IMR-90 (cell line): ENCODE results near the gene MNT. TPM values are rescaled to one million over a fixed set of nuclear protein-coding genes. Genes with fewer than 3 reads are reported as not detected.

Experiments
- ATAC-seq: fragments of 200-7000 bp; cut with Tn5 transposase; 2 replicates; pipeline ENCODE4 v1.9.1; 2020; ENCODE audit warnings: low read depth, mild to moderate bottlenecking, moderate library complexity
- BruUV-seq: library from RNA; stranded (reverse); fragments of 400-500 nt; replicated peaks from 2 replicates; lab custom pipeline; 2021; lab: Mats Ljungman, UMichigan
- CTCF ChIA-PET: fragments of 300-600 bp; formaldehyde crosslinking; extraction: SDS; loops from one replicate; lab custom pipeline; 2021; ENCODE audit warnings: antibody characterized with exemption; lab: Yijun Ruan, JAX
- POLR2A ChIA-PET: fragments of 300-600 bp; sonication (Branson Sonifier 250); formaldehyde crosslinking; loops from one replicate; lab custom pipeline; 2022; ENCODE audit warnings: antibody characterized with exemption; ENCODE audit not compliant: unreplicated experiment; lab: Charles Lee
- DNase-seq: peaks from one replicate; pipeline ENCODE4 v3.0.0; 2013
- H2AFZ ChIP-seq: replicated peaks from 2 replicates; pipeline ENCODE3; 2013; ENCODE audit warnings: low read length, mild to moderate bottlenecking; ENCODE audit not compliant: poor library complexity
- H2AK5ac ChIP-seq: 2 replicates; pipeline ENCODE4 v1.6.1; 2013; ENCODE audit warnings: low read depth, low read length, inconsistent platforms
- H2AK9ac ChIP-seq: replicated peaks from 2 replicates; pipeline ENCODE3; 2013; ENCODE audit warnings: mild to moderate bottlenecking, low read depth, low read length, moderate library complexity; ENCODE audit not compliant: poor library complexity
- H2BK120ac ChIP-seq: 2 replicates; pipeline ENCODE4 v1.6.1; 2013; ENCODE audit warnings: low read depth, low read length, inconsistent platforms
- H2BK15ac ChIP-seq: 3 replicates; pipeline ENCODE4 v1.6.1; 2013; ENCODE audit warnings: low read depth, low read length, inconsistent platforms
- H2BK20ac ChIP-seq: 2 replicates; pipeline ENCODE4 v1.6.1; 2013; ENCODE audit warnings: low read depth, mild to moderate bottlenecking, inconsistent platforms, low read length, moderate library complexity
- H2BK5ac ChIP-seq: 2 replicates; pipeline ENCODE4 v1.6.1; 2013; ENCODE audit warnings: mild to moderate bottlenecking, low read depth, low read length, inconsistent platforms; ENCODE audit not compliant: poor library complexity, severe bottlenecking
- H3K14ac ChIP-seq: replicated peaks from 2 replicates; pipeline ENCODE4 v1.6.1; 2013; ENCODE audit warnings: low read depth, low read length, inconsistent platforms
- H3K18ac ChIP-seq: 2 replicates; pipeline ENCODE4 v1.6.1; 2013; ENCODE audit warnings: low read depth, low read length, control low read depth
- H3K23ac ChIP-seq: 2 replicates; pipeline ENCODE4 v1.6.1; 2013; ENCODE audit warnings: low read depth, low read length, inconsistent platforms
- H3K27ac ChIP-seq: 2 replicates; pipeline ENCODE4 v1.5.1; 2013; ENCODE audit warnings: mild to moderate bottlenecking, control low read depth, low read length; ENCODE audit not compliant: insufficient read depth
- H3K27me3 ChIP-seq: 2 replicates; pipeline ENCODE4 v1.6.1; 2013; ENCODE audit warnings: low read length; ENCODE audit not compliant: control insufficient read depth, insufficient read depth
- H3K36me3 ChIP-seq: 2 replicates; pipeline ENCODE4 v1.6.1; 2013; ENCODE audit warnings: low read length, mixed read lengths; ENCODE audit not compliant: control insufficient read depth, insufficient read depth
- H3K4ac ChIP-seq: 2 replicates; pipeline ENCODE4 v1.6.1; 2013; ENCODE audit warnings: low read depth, low read length, inconsistent platforms
- H3K4me1 ChIP-seq: 2 replicates; pipeline ENCODE4 v1.6.1; 2013; ENCODE audit warnings: low read length, mixed read lengths; ENCODE audit not compliant: control insufficient read depth, insufficient read depth
- H3K4me2 ChIP-seq: 2 replicates; pipeline ENCODE4 v1.6.1; 2013; ENCODE audit warnings: low read depth, mild to moderate bottlenecking, control low read depth, low read length, moderate library complexity
- H3K4me3 ChIP-seq: 2 replicates; pipeline ENCODE4 v1.5.1; 2013; ENCODE audit warnings: low read depth, mild to moderate bottlenecking, control low read depth, low read length, moderate library complexity; ENCODE audit not compliant: insufficient read depth
- H3K56ac ChIP-seq: 2 replicates; pipeline ENCODE4 v1.6.1; 2013; ENCODE audit warnings: low read length, inconsistent platforms; ENCODE audit not compliant: insufficient read depth; ENCODE audit errors: extremely low read depth
- H3K79me1 ChIP-seq, 2 experiments: 2 replicates each; pipeline ENCODE4 v1.6.1; 2013; ENCODE audit warnings: low read length in 2 of 2, inconsistent platforms in 1 of 2, low read depth in 1 of 2
- H3K9ac ChIP-seq: 2 replicates; pipeline ENCODE4 v1.6.1; 2013; ENCODE audit warnings: low read depth, low read length, control low read depth
- H3K9me1 ChIP-seq: 2 replicates; pipeline ENCODE4 v1.6.1; 2013; ENCODE audit warnings: low read length, inconsistent platforms; ENCODE audit not compliant: insufficient read depth
- H3K9me3 ChIP-seq: 2 replicates; pipeline ENCODE4 v1.6.1; 2013; ENCODE audit warnings: low read length; ENCODE audit not compliant: control insufficient read depth, insufficient read depth
- H4K20me1 ChIP-seq: 2 replicates; pipeline ENCODE4 v1.6.1; 2013; ENCODE audit warnings: low read length, inconsistent platforms; ENCODE audit not compliant: insufficient read depth
- H4K5ac ChIP-seq: 2 replicates; pipeline ENCODE4 v1.6.1; 2013; ENCODE audit warnings: mild to moderate bottlenecking, low read depth, low read length, control low read depth
- H4K8ac ChIP-seq, 2 experiments: 2 replicates each; pipeline ENCODE4 v1.6.1; 2013; ENCODE audit warnings: low read depth in 2 of 2, low read length in 2 of 2, control low read depth in 1 of 2, inconsistent platforms in 1 of 2
- H4K91ac ChIP-seq: 2 replicates; pipeline ENCODE4 v1.6.1; 2013; ENCODE audit warnings: low read depth, low read length, inconsistent platforms; ENCODE audit not compliant: insufficient read depth
- BHLHE40 ChIP-seq: fragments of 150-350 bp; IDR thresholded peaks from 2 replicates; pipeline ENCODE4 v1.6.1; 2016; ENCODE audit warnings: mild to moderate bottlenecking, low read depth, low read length
- CEBPB ChIP-seq: IDR thresholded peaks from 2 replicates; pipeline ENCODE4 v1.6.1; 2012; ENCODE audit warnings: low read depth, low read length, improper control_type of control experiment
- CHD1 ChIP-seq: IDR thresholded peaks from 2 replicates; pipeline ENCODE4 v1.6.1; 2012; ENCODE audit warnings: low read depth, low read length, improper control_type of control experiment
- CTCF ChIP-seq: conservative IDR thresholded peaks from 2 replicates; pipeline ENCODE4 v1.5.1; 2012; ENCODE audit warnings: mild to moderate bottlenecking, low read depth, low read length, improper control_type of control experiment
- ELK1 ChIP-seq: fragments of 150-350 bp; IDR thresholded peaks from 2 replicates; pipeline ENCODE4 v1.6.1; 2016; ENCODE audit warnings: low read depth, mild to moderate bottlenecking, low read length, moderate library complexity, borderline replicate concordance
- FOS ChIP-seq: fragments of 150-350 bp; IDR thresholded peaks from 2 replicates; pipeline ENCODE4 v1.6.1; 2016; ENCODE audit warnings: low read depth, low read length
- MAFK ChIP-seq: IDR thresholded peaks from 2 replicates; pipeline ENCODE4 v1.6.1; 2012; ENCODE audit warnings: low read depth, low read length, improper control_type of control experiment
- MAZ ChIP-seq: IDR thresholded peaks from 2 replicates; pipeline ENCODE4 v1.6.1; 2012; ENCODE audit warnings: low read depth, mild to moderate bottlenecking, low read length, improper control_type of control experiment, moderate library complexity, borderline replicate concordance
- MXI1 ChIP-seq: IDR thresholded peaks from 2 replicates; pipeline ENCODE4 v1.6.1; 2012; ENCODE audit warnings: low read depth, mild to moderate bottlenecking, low read length, moderate library complexity, borderline replicate concordance
- NFE2L2 ChIP-seq: fragments of 150-350 bp; IDR thresholded peaks from 2 replicates; pipeline ENCODE4 v1.6.1; 2016; ENCODE audit warnings: low read depth, mild to moderate bottlenecking, low read length
- POLR2A ChIP-seq: IDR thresholded peaks from 2 replicates; pipeline ENCODE4 v1.6.1; 2012; ENCODE audit warnings: mild to moderate bottlenecking, low read depth, low read length
- RAD21 ChIP-seq: IDR thresholded peaks from 2 replicates; pipeline ENCODE4 v1.6.1; 2012; ENCODE audit warnings: low read length, improper control_type of control experiment
- RCOR1 ChIP-seq: IDR thresholded peaks from 2 replicates; pipeline ENCODE4 v1.6.1; 2012; ENCODE audit warnings: mild to moderate bottlenecking, low read length, improper control_type of control experiment; ENCODE audit not compliant: insufficient replicate concordance
- RFX5 ChIP-seq: IDR thresholded peaks from 2 replicates; pipeline ENCODE4 v1.8.0; 2012; ENCODE audit warnings: low read depth, mild to moderate bottlenecking, low read length, moderate library complexity
- SMC3 ChIP-seq: fragments of 150-350 bp; IDR thresholded peaks from 2 replicates; pipeline ENCODE4 v1.6.1; 2016; ENCODE audit warnings: low read depth, mild to moderate bottlenecking, antibody characterized with exemption, low read length, moderate library complexity
- WGBS, 2 experiments: methylation state at CpG; one replicate each; pipeline versions ENCODE4 v1.1.5 to v1.1.7; 2013; ENCODE audit warnings: missing lambda C conversion rate in 2 of 2; ENCODE audit not compliant: insufficient read length in 1 of 2; ENCODE audit errors: extremely low coverage in 2 of 2; 5-methylcytosine and 5-hydroxymethylcytosine counted together
- dilution Hi-C: fragments of 300-500 bp; cut with HindIII; formaldehyde crosslinking; loops from one replicate; pipeline ENCODE4 v1.14.3; 2018; ENCODE audit warnings: low sequenced_read_pairs; ENCODE audit not compliant: unreplicated experiment
- in situ Hi-C: fragments of 300-500 bp; cut with MboI; formaldehyde crosslinking; loops from 3 replicates; pipeline ENCODE4 v1.14.3; 2019; ENCODE audit warnings: low sequenced_read_pairs, inconsistent platforms, mixed read lengths
- intact Hi-C: fragments of 100-400 bp; cut with micrococcal nuclease; formaldehyde crosslinking; loops from 2 replicates; pipeline ENCODE4 v1.10.0; 2022
- polyA plus RNA-seq, 3 experiments: library from polyadenylated mRNA; depleted of rRNA; stranded (reverse); fragments of >200 nt; gene quantifications; 2 replicates each; pipeline ENCODE4 v1.2.3, GENCODE V29; 2012; ENCODE audit warnings: low replicate concordance in 1 of 3
- total RNA-seq: library from RNA; depleted of rRNA; stranded (reverse); fragments of >200 nt; gene quantifications from 2 replicates; pipeline ENCODE4 v1.2.3, GENCODE V29; 2012
- TF ChIP-seq, protein P1 (sequence below): fragments of 150-350 bp; IDR thresholded peaks from 2 replicates; pipeline ENCODE4 v1.6.1; 2017; ENCODE audit warnings: mild to moderate bottlenecking, antibody characterized with exemption, low read length, low read depth

Gene MNT
- total and polyA plus RNA-seq, 2 of the 4 experiments (the other 2 are of a cell fraction), result 1.4 to 8.3 TPM

DNA sequence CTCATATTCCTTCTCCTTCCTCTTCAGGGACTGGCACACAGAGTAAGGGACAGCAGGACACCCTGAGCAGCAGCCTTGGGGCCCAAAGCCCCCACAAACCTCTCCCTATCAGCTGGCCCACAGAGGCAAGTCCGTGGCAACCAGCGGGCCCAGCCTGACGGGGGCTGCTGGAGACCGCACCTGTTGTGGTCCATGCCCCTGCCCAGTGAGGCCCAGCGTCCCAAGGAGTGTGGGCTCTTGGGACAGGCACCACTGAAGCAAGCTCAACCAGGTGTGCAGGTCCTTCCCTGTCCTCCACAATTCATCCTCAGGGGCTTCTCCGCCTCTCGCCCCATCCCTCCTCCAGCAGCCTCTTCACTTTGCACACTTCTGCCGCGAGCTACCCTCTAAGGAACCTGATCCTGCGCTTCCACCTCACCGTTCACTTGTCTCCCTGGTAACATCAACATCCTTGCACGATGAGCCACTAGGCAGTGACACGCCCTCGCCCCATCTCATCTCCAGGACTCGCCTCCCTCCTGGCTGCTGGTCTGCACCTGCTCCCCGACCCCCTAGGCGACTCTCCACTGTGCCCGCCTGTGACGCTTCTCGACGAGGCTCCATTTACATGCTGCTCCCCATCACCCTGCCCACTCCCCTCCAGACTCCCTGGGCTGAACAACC is 12.7 kb downstream of the MNT start:
- dilution Hi-C loops, result no loop called here
- CTCF ChIA-PET, result no interaction called here

More for the DNA sequence above, 12.7 kb downstream of the MNT start:
- Histone ChIP-seq H3K9me1 (peaks cover 5% of the 10 kb centered on the region; the same call in 1 of the 2 replicates), H3K4me2 (no peak overlapping the region), H3K9me3 (no peaks in the 10 kb centered on the region), H3K14ac (no peak overlapping the region), H3K4ac (no peak overlapping the region), H3K4me3 (no peak overlapping the region), H2BK120ac (no peak overlapping the region), H3K79me1 (peaks cover 14 to 45% of the 10 kb centered on the region in 2 experiments), H4K5ac (no peak overlapping the region), H2BK20ac (no peak overlapping the region), H3K18ac (no peak overlapping the region), H3K27me3 (no peaks in the 10 kb centered on the region), H2AFZ (no peak overlapping the region), H3K56ac (no peak overlapping the region), H2BK15ac (no peak overlapping the region), H3K4me1 (peaks cover 9% of the 10 kb centered on the region), H4K91ac (no peak overlapping the region), H3K23ac (no peak overlapping the region), H2BK5ac (no peak overlapping the region), H2AK9ac (no peak overlapping the region), H3K27ac (no peak overlapping the region), H3K9ac (no peak overlapping the region), H3K36me3 (peaks cover 30% of the 10 kb centered on the region; the same call in 1 of the 2 replicates), H2AK5ac (0 out of 2 replicates have a peak overlapping the region, but pooled peaks have one; percentile 33), H4K20me1 (peaks cover 32% of the 10 kb centered on the region), H4K8ac (no peak overlapping the region)
- no TSS peak for BruUV-seq
- TF ChIP-seq MAZ, result no peak
- TF ChIP-seq MXI1, result no peak
- TF ChIP-seq CTCF, result no peak
- TF ChIP-seq RAD21, result no peak
- TF ChIP-seq BHLHE40, result no peak
- TF ChIP-seq MAFK, result no peak
- no peak for TF ChIP-seq ELK1
- TF ChIP-seq CHD1, result no peak
- TF ChIP-seq SMC3, result no peak
- TF ChIP-seq CEBPB, result no peak
- TF ChIP-seq, protein P1, sequence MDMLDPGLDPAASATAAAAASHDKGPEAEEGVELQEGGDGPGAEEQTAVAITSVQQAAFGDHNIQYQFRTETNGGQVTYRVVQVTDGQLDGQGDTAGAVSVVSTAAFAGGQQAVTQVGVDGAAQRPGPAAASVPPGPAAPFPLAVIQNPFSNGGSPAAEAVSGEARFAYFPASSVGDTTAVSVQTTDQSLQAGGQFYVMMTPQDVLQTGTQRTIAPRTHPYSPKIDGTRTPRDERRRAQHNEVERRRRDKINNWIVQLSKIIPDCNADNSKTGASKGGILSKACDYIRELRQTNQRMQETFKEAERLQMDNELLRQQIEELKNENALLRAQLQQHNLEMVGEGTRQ, result no peak
- TF ChIP-seq FOS, result no peak
- TF ChIP-seq RCOR1, result no peak
- TF ChIP-seq NFE2L2, result no peak
- no peak for TF ChIP-seq POLR2A
- TF ChIP-seq RFX5, result no peak
- 80% methylated on average over 20 of the region's 21 CpGs; no CpG with 5 or more reads in 1 of the 2 experiments for WGBS, 2 experiments
- ATAC-seq (no peak), DNase-seq (no peak)
- POLR2A ChIA-PET, result no interaction called here
- intact Hi-C loops, result no loop called here
- in situ Hi-C loops, result no loop called here
